H1 (cell line): ENCODE measurements around the gene CTNNBL1. TPM values are rescaled to one million over a fixed set of nuclear protein-coding genes. Genes with fewer than 3 reads are reported as not detected.

Experiments used
- ATF2 ChIP-seq: IDR thresholded peaks from 2 replicates; pipeline ENCODE4 v1.6.1; 2012; ENCODE audit warnings: low read length, inconsistent platforms
- HDAC2 ChIP-seq, 2 experiments: fragments of 300-600 bp in 1 of 2; sonication (generic) in 1 of 2; IDR thresholded peaks; 2 replicates each; pipeline ENCODE4 v1.6.1; 2011 to 2012; ENCODE audit warnings: low read depth in 2 of 2, low read length in 2 of 2, mild to moderate bottlenecking in 2 of 2, moderate library complexity in 2 of 2, borderline replicate concordance in 1 of 2, inconsistent platforms in 1 of 2
- KDM4A ChIP-seq: IDR thresholded peaks from one replicate; pipeline ENCODE4 v1.7.1; 2012; ENCODE audit warnings: low read depth, mild to moderate bottlenecking, moderate library complexity, low read length, inconsistent platforms; ENCODE audit not compliant: severe bottlenecking
- MAFK ChIP-seq: IDR thresholded peaks from 2 replicates; pipeline ENCODE4 v1.6.1; 2012; ENCODE audit warnings: low read depth, mild to moderate bottlenecking, improper control_type of control experiment, low read length
- SIRT6 ChIP-seq: IDR thresholded peaks from one replicate; pipeline ENCODE4 v1.7.1; 2012; ENCODE audit warnings: low read length, inconsistent platforms
- polyA plus RNA-seq, 7 experiments: library from polyadenylated mRNA; depleted of rRNA in 3 of 7; stranded (reverse) in 5 of 7; unstranded in 2 of 7; fragments of >200 nt in 5 of 7; fragments of 200-250 nt in 2 of 7; gene quantifications; 1 replicate in 5 of 7; 2 replicates in 1 of 7; 4 replicates in 1 of 7; pipeline versions ENCODE4 v1.2.1 to v1.2.3, GENCODE V29; 2011 to 2013; ENCODE audit warnings: missing spikeins in 2 of 7, mixed read lengths in 2 of 7
- total RNA-seq: library from RNA; stranded (reverse); fragmentation: NEBNext Ultra II Directional; extraction: Animal tissue kit (Norgen Biotek cat#: 25700); gene quantifications from 2 replicates; pipeline ENCODE4 v1.2.1, GENCODE V29; 2021

CTNNBL1 gene
- total and polyA plus RNA-seq, 2 of the 8 experiments (the other 6 are each of a cell fraction or from before 2014, with no cell fraction given): 19.6 to 81.6 TPM

- TF ChIP-seq SIRT6 (no peak), KDM4A (no peak), ATF2 (no peak), HDAC2 (IDR thresholded peaks at IDR 0.05; ENCODE audit: borderline replicate concordance in 1 of 2, low read depth in 2 of 2, low read length in 2 of 2) (no peak), MAFK (no peak)
Observed at GRCh38 chr20:37764333-37764935, 70.6 kb downstream of the CTNNBL1 start (continued).
